DND-41 (cell line): Measurements from ENCODE around the gene TRIM24.

Experiments used
- ATAC-seq: fragments of 200-7000 bp; cut with Tn5 transposase; 3 replicates; pipeline ENCODE4 v1.9.1; 2021; ENCODE audit warnings: low read depth; ENCODE audit not compliant: insufficient read depth
- DNase-seq: peaks from one replicate; pipeline ENCODE4 v3.0.0-alpha.2; 2020
- H2AFZ ChIP-seq: 2 replicates; pipeline ENCODE4 v1.6.0; 2012; ENCODE audit warnings: low read depth, low read length
- H3K27ac ChIP-seq: 2 replicates; pipeline ENCODE4 v1.5.1; 2012; ENCODE audit warnings: low read length, inconsistent platforms
- H3K27me3 ChIP-seq: fragments of 200-600 bp; sonication (generic); 2 replicates; pipeline ENCODE4 v1.6.0; 2012; ENCODE audit warnings: low read length, mild to moderate bottlenecking, inconsistent platforms; ENCODE audit not compliant: insufficient read depth, poor library complexity
- H3K36me3 ChIP-seq: 2 replicates; pipeline ENCODE4 v1.5.1; 2012; ENCODE audit warnings: low read length, inconsistent platforms; ENCODE audit not compliant: insufficient read depth
- H3K4me1 ChIP-seq: 2 replicates; pipeline ENCODE4 v1.5.1; 2012; ENCODE audit warnings: mild to moderate bottlenecking, low read length; ENCODE audit not compliant: insufficient read depth
- H3K4me2 ChIP-seq: 2 replicates; pipeline ENCODE4 v1.6.0; 2012; ENCODE audit warnings: mild to moderate bottlenecking, moderate library complexity, low read length, inconsistent platforms; ENCODE audit not compliant: insufficient read depth
- H3K4me3 ChIP-seq, 2 experiments: fragments of 200-600 bp in 1 of 2; shearing (Covaris generic) in 1 of 2; 2 replicates each; pipeline ENCODE4 v1.5.1; 2012 to 2016; ENCODE audit warnings: inconsistent platforms in 2 of 2, low read length in 2 of 2, mild to moderate bottlenecking in 2 of 2, low read depth in 1 of 2, moderate library complexity in 1 of 2
- H3K79me2 ChIP-seq: 2 replicates; pipeline ENCODE4 v1.6.0; 2012; ENCODE audit warnings: low read length, inconsistent platforms; ENCODE audit not compliant: insufficient read depth
- H3K9ac ChIP-seq: 2 replicates; pipeline ENCODE4 v1.6.0; 2012; ENCODE audit warnings: low read depth, mild to moderate bottlenecking, inconsistent platforms, low read length, moderate library complexity
- H3K9me3 ChIP-seq: 2 replicates; pipeline ENCODE4 v1.5.1; 2012; ENCODE audit warnings: low read length, moderate library complexity, mild to moderate bottlenecking, inconsistent platforms; ENCODE audit not compliant: insufficient read depth, severe bottlenecking
- H4K20me1 ChIP-seq: 2 replicates; pipeline ENCODE4 v1.6.0; 2012; ENCODE audit warnings: low read length; ENCODE audit not compliant: insufficient read depth
- CTCF ChIP-seq: IDR thresholded peaks from 2 replicates; pipeline ENCODE4 v1.5.1; 2012; ENCODE audit warnings: borderline replicate concordance, low read length, moderate library complexity, mild to moderate bottlenecking; ENCODE audit not compliant: poor library complexity, severe bottlenecking; ENCODE audit errors: extremely low read depth
- EZH2 ChIP-seq: IDR thresholded peaks from 3 replicates; pipeline ENCODE4 v1.6.1; 2012; ENCODE audit warnings: borderline replicate concordance, low read depth, mild to moderate bottlenecking, moderate library complexity, low read length, inconsistent platforms; ENCODE audit not compliant: severe bottlenecking

Gene TRIM24

DNA sequence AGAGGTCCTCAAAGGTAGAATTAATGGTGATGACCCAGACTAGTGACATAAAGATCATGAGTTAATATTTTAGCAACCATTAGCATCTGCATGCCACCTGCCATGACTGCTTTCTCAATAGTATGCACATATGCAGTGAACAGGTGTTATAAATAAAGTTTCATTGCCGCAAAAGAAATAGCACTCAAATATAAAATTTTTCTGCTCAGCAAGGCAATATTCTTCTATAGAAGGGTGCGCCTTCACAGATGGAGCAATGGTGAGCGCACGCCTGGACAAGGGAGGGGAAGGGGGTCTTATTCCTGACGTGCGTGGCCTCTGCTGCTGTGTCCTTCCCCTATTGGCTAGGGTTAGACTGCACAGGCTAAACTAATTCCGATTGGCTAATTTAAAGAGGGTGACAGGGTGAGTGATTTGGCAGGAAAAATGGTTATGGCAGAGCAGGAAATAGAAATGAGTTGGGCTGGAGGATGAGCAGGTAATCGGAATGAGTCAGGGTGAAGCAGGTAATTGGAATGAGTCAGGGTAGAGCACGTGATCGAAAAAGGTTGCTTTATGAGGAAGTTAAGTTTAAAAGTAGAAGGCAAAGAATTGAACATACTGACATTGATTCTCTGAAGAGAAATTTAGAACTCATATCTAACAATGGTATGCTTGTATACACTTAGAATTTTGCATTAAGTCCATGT lies 24.7 kb upstream of the TRIM24 start:
- H3K79me2 ChIP-seq, result no peaks in the 10 kb centered on the region
- no peak overlapping the region for H3K9ac ChIP-seq
- ATAC-seq (no peak), DNase-seq (no peak)
- H3K27me3 ChIP-seq, result no peaks in the 10 kb centered on the region
- H3K4me2 ChIP-seq, result no peak overlapping the region
- TF ChIP-seq CTCF, result no peak
- TF ChIP-seq EZH2, result no peak
- no peaks in the 10 kb centered on the region for H3K36me3 ChIP-seq
- no peak overlapping the region for H3K4me3 ChIP-seq
- no peaks in the 10 kb centered on the region for H4K20me1 ChIP-seq
- H3K9me3 ChIP-seq, result peaks cover 4% of the 10 kb centered on the region
- no peaks in the 10 kb centered on the region for H3K4me1 ChIP-seq
- H2AFZ ChIP-seq, result no peak overlapping the region
- H3K27ac ChIP-seq, result no peak overlapping the region

- Histone ChIP-seq H3K79me2 (no peaks in the 10 kb centered on the region), H2AFZ (no peak overlapping the region), H3K4me3 (no peak overlapping the region), H3K9me3 (no peaks in the 10 kb centered on the region), H3K27ac (no peak overlapping the region), H3K36me3 (no peaks in the 10 kb centered on the region), H3K27me3 (no peaks in the 10 kb centered on the region), H3K4me2 (no peak overlapping the region), H3K9ac (no peak overlapping the region), H4K20me1 (no peaks in the 10 kb centered on the region), H3K4me1 (no peaks in the 10 kb centered on the region)
- DNase-seq (no peak), ATAC-seq (no peak)
- TF ChIP-seq EZH2 (no peak), CTCF (no peak)
Observed at GRCh38 chr7:138436388-138436787, 23.7 kb upstream of the TRIM24 start.

- Histone ChIP-seq H3K36me3 (no peaks in the 10 kb centered on the region), H4K20me1 (no peaks in the 10 kb centered on the region), H3K4me2 (no peak overlapping the region), H3K79me2 (no peaks in the 10 kb centered on the region), H3K9ac (no peak overlapping the region), H2AFZ (no peak overlapping the region), H3K4me1 (no peaks in the 10 kb centered on the region), H3K27me3 (no peaks in the 10 kb centered on the region), H3K9me3 (no peaks in the 10 kb centered on the region), H3K4me3 (no peak overlapping the region), H3K27ac (no peak overlapping the region)
- ATAC-seq (no peak), DNase-seq (no peak)
- TF ChIP-seq EZH2 (no peak), CTCF (no peak)
Observed at GRCh38 chr7:138440460-138440859, 19.6 kb upstream of the TRIM24 start.
